Mucosa of rectum (tissue), 2 donors: Measurements from ENCODE around the gene ZNF175.

Experiments
- H3K27ac ChIP-seq, 2 donors: one replicate each; pipeline ENCODE4 v1.7.0; 2013; ENCODE audit warnings: inconsistent platforms in 2 of 2, low read depth in 2 of 2, low read length in 2 of 2
- H3K27me3 ChIP-seq, 2 donors: one replicate each; pipeline ENCODE4 v1.7.0; 2013; ENCODE audit warnings: low read length in 2 of 2; ENCODE audit not compliant: control insufficient read depth in 2 of 2, insufficient read depth in 2 of 2
- H3K36me3 ChIP-seq, 2 donors: one replicate each; pipeline ENCODE4 v1.7.0; 2013; ENCODE audit warnings: low read length in 2 of 2; ENCODE audit not compliant: control insufficient read depth in 2 of 2, insufficient read depth in 2 of 2
- H3K4me1 ChIP-seq, 2 donors: one replicate each; pipeline ENCODE4 v1.7.0; 2013; ENCODE audit warnings: low read length in 2 of 2, mild to moderate bottlenecking in 1 of 2; ENCODE audit not compliant: control insufficient read depth in 2 of 2, insufficient read depth in 2 of 2
- H3K4me3 ChIP-seq, 2 donors: one replicate each; pipeline ENCODE4 v1.7.0; 2013; ENCODE audit warnings: low read length in 2 of 2
- H3K9ac ChIP-seq, 2 donors: one replicate each; pipeline ENCODE4 v1.7.0; 2013; ENCODE audit warnings: low read length in 2 of 2, low read depth in 1 of 2, mild to moderate bottlenecking in 1 of 2
- H3K9me3 ChIP-seq, 2 donors: one replicate each; pipeline ENCODE4 v1.7.0; 2013; ENCODE audit warnings: low read length in 2 of 2; ENCODE audit not compliant: control insufficient read depth in 2 of 2
- donor health status: healthy.
- donor health status: Normal muscosa, but diverticular disease.

ZNF175 gene

GRCh38 chr19:51541458-51542357 is 29.4 kb upstream of the ZNF175 start:
- H3K27me3 ChIP-seq, result no peaks in the 10 kb centered on the region

GRCh38 chr19:51542699-51543098 is 28.4 kb upstream of the ZNF175 start:
- H3K4me1 ChIP-seq, result no peaks in the 10 kb centered on the region
- H3K27ac ChIP-seq, result no peak overlapping the region
- H3K27me3 ChIP-seq, result no peaks in the 10 kb centered on the region
- H3K9me3 ChIP-seq, result no peaks in the 10 kb centered on the region
- H3K4me3 ChIP-seq, result no peak overlapping the region
- H3K36me3 ChIP-seq, result no peaks in the 10 kb centered on the region
- H3K9ac ChIP-seq, result no peak overlapping the region

More at GRCh38 chr19:51541458-51542357, 29.4 kb upstream of the ZNF175 start:
- Histone ChIP-seq H3K4me1 (no peaks in the 10 kb centered on the region), H3K36me3 (no peaks in the 10 kb centered on the region), H3K4me3 (no peak overlapping the region), H3K9ac (no peak overlapping the region), H3K9me3 (no peaks in the 10 kb centered on the region), H3K27ac (no peak overlapping the region)

GRCh38 chr19:51544038-51544437 is 27.0 kb upstream of the ZNF175 start:
- Histone ChIP-seq H3K9me3 (no peaks in the 10 kb centered on the region), H3K4me1 (no peaks in the 10 kb centered on the region), H3K36me3 (no peaks in the 10 kb centered on the region), H3K27me3 (no peaks in the 10 kb centered on the region), H3K4me3 (no peak overlapping the region), H3K9ac (no peak overlapping the region), H3K27ac (no peak overlapping the region)

GRCh38 chr19:51546107-51546649 is 24.9 kb upstream of the ZNF175 start:
- H3K27ac ChIP-seq, result no peak overlapping the region
- no peaks in the 10 kb centered on the region for H3K9me3 ChIP-seq
- no peaks in the 10 kb centered on the region for H3K4me1 ChIP-seq
- no peak overlapping the region for H3K9ac ChIP-seq
- H3K4me3 ChIP-seq, result no peak overlapping the region
- no peaks in the 10 kb centered on the region for H3K36me3 ChIP-seq
- H3K27me3 ChIP-seq, result no peaks in the 10 kb centered on the region

- Histone ChIP-seq H3K9ac (no peak overlapping the region), H3K4me3 (no peak overlapping the region), H3K27me3 (no peaks in the 10 kb centered on the region), H3K4me1 (no peaks in the 10 kb centered on the region), H3K36me3 (no peaks in the 10 kb centered on the region), H3K9me3 (no peaks in the 10 kb centered on the region), H3K27ac (no peak overlapping the region)
Observed at GRCh38 chr19:51546650-51547396, 24.3 kb upstream of the ZNF175 start.

GRCh38 chr19:51547397-51548212 is 23.5 kb upstream of the ZNF175 start:
- Histone ChIP-seq H3K36me3 (no peaks in the 10 kb centered on the region), H3K27ac (no peak overlapping the region), H3K9ac (no peak overlapping the region), H3K27me3 (no peaks in the 10 kb centered on the region), H3K9me3 (no peaks in the 10 kb centered on the region), H3K4me3 (no peak overlapping the region), H3K4me1 (no peaks in the 10 kb centered on the region)

GRCh38 chr19:51548213-51548651 is 22.9 kb upstream of the ZNF175 start:
- H3K9ac ChIP-seq, result no peak overlapping the region
- H3K4me1 ChIP-seq, result no peaks in the 10 kb centered on the region
- H3K27ac ChIP-seq, result no peak overlapping the region
- no peak overlapping the region for H3K4me3 ChIP-seq
- H3K27me3 ChIP-seq, result no peaks in the 10 kb centered on the region
- H3K9me3 ChIP-seq, result no peaks in the 10 kb centered on the region
- H3K36me3 ChIP-seq, result no peaks in the 10 kb centered on the region

GRCh38 chr19:51548891-51549305 is 22.2 kb upstream of the ZNF175 start:
- Histone ChIP-seq H3K36me3 (no peaks in the 10 kb centered on the region), H3K27ac (no peak overlapping the region), H3K4me3 (no peak overlapping the region), H3K9me3 (no peaks in the 10 kb centered on the region), H3K27me3 (no peaks in the 10 kb centered on the region), H3K4me1 (no peaks in the 10 kb centered on the region), H3K9ac (no peak overlapping the region)

- no peaks in the 10 kb centered on the region for H3K27me3 ChIP-seq
- H3K9me3 ChIP-seq, result no peaks in the 10 kb centered on the region
- no peak overlapping the region for H3K4me3 ChIP-seq
- no peaks in the 10 kb centered on the region for H3K36me3 ChIP-seq
- H3K9ac ChIP-seq, result no peak overlapping the region
- no peak overlapping the region for H3K27ac ChIP-seq
- H3K4me1 ChIP-seq, result no peaks in the 10 kb centered on the region
Observed at GRCh38 chr19:51549533-51550324, 21.4 kb upstream of the ZNF175 start.
